Keratinocyte (primary cell): ENCODE data around the gene SUSD6. TPM values are rescaled to one million over a fixed set of nuclear protein-coding genes. Genes with fewer than 3 reads are reported as not detected.

Experiments used
- DNase-seq: peaks from one replicate; pipeline ENCODE4 v3.0.0-alpha.2; 2011; ENCODE audit warnings: low read depth, missing footprints, low spot score
- FAIRE-seq: peaks from 2 replicates; lab custom pipeline; 2011; peaks lifted over from hg19 to GRCh38; lab: Jason Lieb, UNC
- H2AFZ ChIP-seq: 2 replicates; pipeline ENCODE4 v1.6.0; 2012; ENCODE audit warnings: low read length, control low read depth, inconsistent platforms; ENCODE audit not compliant: control insufficient read depth
- H3K27ac ChIP-seq: 2 replicates; pipeline ENCODE4 v1.5.1; 2011; ENCODE audit warnings: low read length; ENCODE audit not compliant: control insufficient read depth, insufficient read depth
- H3K27me3 ChIP-seq: 3 replicates; pipeline ENCODE4 v1.6.0; 2011; ENCODE audit warnings: low read length; ENCODE audit not compliant: control insufficient read depth, insufficient read depth; ENCODE audit errors: extremely low read depth
- H3K36me3 ChIP-seq, 2 experiments: 2 replicates in 1 of 2; 3 replicates in 1 of 2; pipeline ENCODE4 v1.5.1; 2011; ENCODE audit warnings: low read length in 2 of 2, mild to moderate bottlenecking in 1 of 2; ENCODE audit not compliant: control insufficient read depth in 2 of 2, insufficient read depth in 2 of 2; ENCODE audit errors: extremely low read depth in 1 of 2
- H3K4me1 ChIP-seq: 3 replicates; pipeline ENCODE4 v1.5.1; 2011; ENCODE audit warnings: low read length; ENCODE audit not compliant: control insufficient read depth, insufficient read depth; ENCODE audit errors: extremely low read depth
- H3K4me2 ChIP-seq: 3 replicates; pipeline ENCODE4 v1.6.0; 2011; ENCODE audit warnings: low read depth, low read length; ENCODE audit not compliant: control insufficient read depth, insufficient read depth; ENCODE audit errors: extremely low read depth
- H3K4me3 ChIP-seq, 3 experiments: fragments of 200-600 bp in 1 of 3; sonication (generic) in 1 of 3; 2 replicates in 2 of 3; 3 replicates in 1 of 3; pipeline ENCODE4 v1.5.1; 2011 to 2016; ENCODE audit warnings: low read length in 3 of 3, mild to moderate bottlenecking in 3 of 3, control low read depth in 2 of 3, inconsistent platforms in 1 of 3, low read depth in 1 of 3, mixed read lengths in 1 of 3, mixed run types in 1 of 3, moderate library complexity in 1 of 3; ENCODE audit not compliant: control insufficient read depth in 2 of 3, insufficient read depth in 2 of 3; ENCODE audit errors: extremely low read depth in 1 of 3
- H3K79me2 ChIP-seq: 2 replicates; pipeline ENCODE4 v1.6.0; 2012; ENCODE audit warnings: low read length; ENCODE audit not compliant: control insufficient read depth, insufficient read depth
- H3K9ac ChIP-seq: 3 replicates; pipeline ENCODE4 v1.6.0; 2011; ENCODE audit warnings: low read length; ENCODE audit not compliant: control insufficient read depth, insufficient read depth; ENCODE audit errors: extremely low read depth
- H3K9me1 ChIP-seq: 3 replicates; pipeline ENCODE4 v1.6.0; 2011; ENCODE audit warnings: low read length; ENCODE audit not compliant: control insufficient read depth, insufficient read depth; ENCODE audit errors: extremely low read depth
- H3K9me3 ChIP-seq: 2 replicates; pipeline ENCODE4 v1.5.1; 2012; ENCODE audit warnings: low read depth, low read length; ENCODE audit not compliant: control insufficient read depth
- H4K20me1 ChIP-seq: 3 replicates; pipeline ENCODE4 v1.6.0; 2011; ENCODE audit warnings: low read length; ENCODE audit not compliant: control insufficient read depth, insufficient read depth; ENCODE audit errors: extremely low read depth
- EZH2 ChIP-seq: IDR thresholded peaks from one replicate; pipeline ENCODE4 v1.6.1; 2012; ENCODE audit warnings: inconsistent platforms, mild to moderate bottlenecking, low read length, moderate library complexity
- dilution Hi-C: fragments of 300-500 bp; cut with MboI; formaldehyde crosslinking; loops from one replicate; pipeline ENCODE4 v1.7.0; 2020; ENCODE audit warnings: low sequenced_read_pairs; ENCODE audit not compliant: extremely low pct_ligation_motif_present
- polyA plus RNA-seq, 5 experiments: library from polyadenylated mRNA; depleted of rRNA in 3 of 5; stranded (reverse) in 3 of 5; stranded (forward) in 1 of 5; unstranded in 1 of 5; fragments of >200 nt; gene quantifications; 1 replicate in 1 of 5; 2 replicates in 3 of 5; 3 replicates in 1 of 5; pipeline versions ENCODE4 v1.2.1 to v1.2.3, GENCODE V29; 2011 to 2012; ENCODE audit warnings: missing spikeins in 2 of 5, low read depth in 1 of 5, low replicate concordance in 1 of 5
- TF ChIP-seq, protein P1 (sequence below), 3 experiments: IDR thresholded peaks in 1 of 3; conservative IDR thresholded peaks in 1 of 3; optimal IDR thresholded peaks in 1 of 3; 2 replicates in 2 of 3; 3 replicates in 1 of 3; pipeline versions ENCODE3 to v1.5.1; 2011; ENCODE audit warnings: low read length in 3 of 3, mild to moderate bottlenecking in 3 of 3, moderate library complexity in 2 of 3, control low read depth in 1 of 3, inconsistent platforms in 1 of 3; ENCODE audit not compliant: insufficient read depth in 2 of 3; ENCODE audit errors: extremely low read depth in 1 of 3

The SUSD6 gene
- polyA plus RNA-seq, 1 donor (not counting 4 experiments of a cell fraction or from before 2014, with no cell fraction given): 10.5 TPM

DNA sequence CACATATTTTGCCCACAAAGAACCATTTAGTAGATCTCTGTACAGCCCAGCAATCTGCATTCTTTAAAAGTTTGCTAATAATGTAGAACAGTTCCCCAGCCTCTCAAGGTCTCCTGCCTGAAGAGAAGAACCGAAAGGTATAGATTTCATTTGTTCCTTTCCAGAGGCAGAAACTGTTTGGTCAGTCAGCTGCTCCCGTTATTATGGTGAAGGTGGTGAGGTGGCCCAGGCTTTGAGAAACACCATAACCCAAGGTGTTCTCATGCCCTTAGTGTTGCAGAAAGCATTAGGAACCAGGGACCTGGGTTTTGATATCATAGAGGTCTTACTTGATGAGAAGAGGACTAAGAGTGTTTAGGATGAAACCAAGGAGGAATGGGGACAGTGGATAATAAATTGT, 65.3 kb downstream of the SUSD6 start:
- H3K9me3 ChIP-seq: no peaks in the 10 kb centered on the region
- peaks cover 0 to 1% of the 10 kb centered on the region in 2 experiments for H3K36me3 ChIP-seq
- peaks cover 30% of the 10 kb centered on the region for H3K79me2 ChIP-seq
- H3K27ac ChIP-seq: no peak overlapping the region
- no peaks in the 10 kb centered on the region for H4K20me1 ChIP-seq
- H3K4me1 ChIP-seq: no peaks in the 10 kb centered on the region
- FAIRE-seq (no peak), DNase-seq (no peak)
- H3K4me2 ChIP-seq: no peak overlapping the region
- dilution Hi-C loops: no loop called here
- H3K27me3 ChIP-seq: no peaks in the 10 kb centered on the region
- no peak overlapping the region for H3K9ac ChIP-seq
- H2AFZ ChIP-seq: no peak overlapping the region
- no peak for TF ChIP-seq EZH2
- TF ChIP-seq, protein P1, sequence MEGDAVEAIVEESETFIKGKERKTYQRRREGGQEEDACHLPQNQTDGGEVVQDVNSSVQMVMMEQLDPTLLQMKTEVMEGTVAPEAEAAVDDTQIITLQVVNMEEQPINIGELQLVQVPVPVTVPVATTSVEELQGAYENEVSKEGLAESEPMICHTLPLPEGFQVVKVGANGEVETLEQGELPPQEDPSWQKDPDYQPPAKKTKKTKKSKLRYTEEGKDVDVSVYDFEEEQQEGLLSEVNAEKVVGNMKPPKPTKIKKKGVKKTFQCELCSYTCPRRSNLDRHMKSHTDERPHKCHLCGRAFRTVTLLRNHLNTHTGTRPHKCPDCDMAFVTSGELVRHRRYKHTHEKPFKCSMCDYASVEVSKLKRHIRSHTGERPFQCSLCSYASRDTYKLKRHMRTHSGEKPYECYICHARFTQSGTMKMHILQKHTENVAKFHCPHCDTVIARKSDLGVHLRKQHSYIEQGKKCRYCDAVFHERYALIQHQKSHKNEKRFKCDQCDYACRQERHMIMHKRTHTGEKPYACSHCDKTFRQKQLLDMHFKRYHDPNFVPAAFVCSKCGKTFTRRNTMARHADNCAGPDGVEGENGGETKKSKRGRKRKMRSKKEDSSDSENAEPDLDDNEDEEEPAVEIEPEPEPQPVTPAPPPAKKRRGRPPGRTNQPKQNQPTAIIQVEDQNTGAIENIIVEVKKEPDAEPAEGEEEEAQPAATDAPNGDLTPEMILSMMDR (optimal IDR thresholded peaks at IDR 0.05 in 1 of 3, IDR thresholded peaks at IDR 0.05 in 1 of 3, conservative IDR thresholded peaks at IDR 0.05 in 1 of 3; ENCODE audit: extremely low read depth in 1 of 3, insufficient read depth in 2 of 3, low read length in 3 of 3): no peak
- H3K9me1 ChIP-seq: no peaks in the 10 kb centered on the region
- H3K4me3 ChIP-seq: no peak overlapping the region

GRCh38 chr14:69680297-69680696, 68.9 kb downstream of the SUSD6 start:
- H3K79me2 ChIP-seq: peaks cover 35% of the 10 kb centered on the region
- FAIRE-seq (no peak), DNase-seq (no peak)
- H3K4me3 ChIP-seq: no peak overlapping the region
- H3K9me1 ChIP-seq: peaks cover 2% of the 10 kb centered on the region
- H3K4me2 ChIP-seq: no peak overlapping the region
- peaks cover 0 to 3% of the 10 kb centered on the region in 2 experiments for H3K36me3 ChIP-seq
- H3K27ac ChIP-seq: no peak overlapping the region
- peaks cover 31% of the 10 kb centered on the region for H3K4me1 ChIP-seq
- no peaks in the 10 kb centered on the region for H3K27me3 ChIP-seq
- TF ChIP-seq, protein P1 (optimal IDR thresholded peaks at IDR 0.05 in 1 of 3, IDR thresholded peaks at IDR 0.05 in 1 of 3, conservative IDR thresholded peaks at IDR 0.05 in 1 of 3; ENCODE audit: extremely low read depth in 1 of 3, insufficient read depth in 2 of 3, low read length in 3 of 3): no peak
- no peak for TF ChIP-seq EZH2
- no peaks in the 10 kb centered on the region for H3K9me3 ChIP-seq
- no peak overlapping the region for H3K9ac ChIP-seq
- H2AFZ ChIP-seq: no peak overlapping the region
- H4K20me1 ChIP-seq: no peaks in the 10 kb centered on the region
- dilution Hi-C loops: no loop called here
